H9 (cell line): Measurements from ENCODE around the gene PDGFRB. TPM values are rescaled to one million over a fixed set of nuclear protein-coding genes. Genes with fewer than 3 reads are reported as not detected.

Experiments used
- DNase-seq: peaks from one replicate; pipeline ENCODE4 v3.0.0-alpha.2; 2017
- H2AFZ ChIP-seq: one replicate; pipeline ENCODE4 v1.6.1; 2013; ENCODE audit warnings: mild to moderate bottlenecking, low read length, control low read depth, moderate library complexity
- H2AK5ac ChIP-seq: 2 replicates; pipeline ENCODE4 v1.6.1; 2013; ENCODE audit warnings: low read length, control low read depth, mixed read lengths; ENCODE audit not compliant: insufficient read length
- H2BK120ac ChIP-seq: one replicate; pipeline ENCODE4 v1.6.1; 2013; ENCODE audit warnings: low read depth, mild to moderate bottlenecking, low read length, control low read depth, inconsistent platforms; ENCODE audit not compliant: poor library complexity, severe bottlenecking
- H2BK12ac ChIP-seq: 2 replicates; pipeline ENCODE4 v1.6.1; 2013; ENCODE audit warnings: low read length, control low read depth, mixed read lengths, low read depth; ENCODE audit not compliant: insufficient read length
- H2BK15ac ChIP-seq: 2 replicates; pipeline ENCODE4 v1.6.1; 2013; ENCODE audit warnings: low read depth, low read length, control low read depth
- H2BK20ac ChIP-seq: one replicate; pipeline ENCODE4 v1.6.1; 2013; ENCODE audit warnings: low read depth, mild to moderate bottlenecking, low read length, control low read depth, inconsistent platforms; ENCODE audit not compliant: poor library complexity, severe bottlenecking
- H2BK5ac ChIP-seq: 2 replicates; pipeline ENCODE4 v1.6.1; 2013; ENCODE audit warnings: low read length, control low read depth, mixed read lengths; ENCODE audit not compliant: insufficient read length
- H3K14ac ChIP-seq: 2 replicates; pipeline ENCODE4 v1.6.1; 2013; ENCODE audit warnings: low read length, control low read depth; ENCODE audit not compliant: insufficient read depth
- H3K18ac ChIP-seq: 2 replicates; pipeline ENCODE4 v1.6.1; 2013; ENCODE audit warnings: low read depth, mild to moderate bottlenecking, mixed read lengths, low read length, control low read depth; ENCODE audit not compliant: insufficient read length
- H3K23ac ChIP-seq: 2 replicates; pipeline ENCODE4 v1.6.1; 2013; ENCODE audit warnings: low read length, control low read depth, mixed read lengths, low read depth; ENCODE audit not compliant: insufficient read length
- H3K23me2 ChIP-seq: 2 replicates; pipeline ENCODE4 v1.6.1; 2013; ENCODE audit warnings: low read depth, mild to moderate bottlenecking, mixed read lengths, low read length, control low read depth; ENCODE audit not compliant: insufficient read length, poor library complexity, severe bottlenecking
- H3K27ac ChIP-seq: 2 replicates; pipeline ENCODE4 v1.5.1; 2013; ENCODE audit warnings: low read length, control low read depth, mixed read lengths, low read depth; ENCODE audit not compliant: insufficient read length
- H3K27me3 ChIP-seq: 2 replicates; pipeline ENCODE4 v1.6.1; 2013; ENCODE audit warnings: low read length, control low read depth, inconsistent platforms; ENCODE audit not compliant: insufficient read depth
- H3K4ac ChIP-seq: 2 replicates; pipeline ENCODE4 v1.6.1; 2013; ENCODE audit warnings: low read depth, mild to moderate bottlenecking, control low read depth, inconsistent platforms, low read length, moderate library complexity
- H3K4me1 ChIP-seq: 2 replicates; pipeline ENCODE4 v1.6.1; 2013; ENCODE audit warnings: low read length, control low read depth, inconsistent platforms; ENCODE audit not compliant: insufficient read depth
- H3K4me2 ChIP-seq: 2 replicates; pipeline ENCODE4 v1.6.1; 2013; ENCODE audit warnings: low read length, control low read depth, mixed read lengths; ENCODE audit not compliant: insufficient read length, insufficient read depth
- H3K56ac ChIP-seq: 2 replicates; pipeline ENCODE4 v1.6.1; 2013; ENCODE audit warnings: low read depth, mild to moderate bottlenecking, mixed read lengths, low read length, control low read depth; ENCODE audit not compliant: insufficient read length
- H3K79me1 ChIP-seq: 2 replicates; pipeline ENCODE4 v1.6.1; 2013; ENCODE audit warnings: low read depth, mild to moderate bottlenecking, moderate library complexity, low read length, control low read depth, inconsistent platforms; ENCODE audit not compliant: insufficient read depth, poor library complexity, severe bottlenecking
- H3K79me2 ChIP-seq: 2 replicates; pipeline ENCODE4 v1.6.1; 2013; ENCODE audit warnings: low read length, control low read depth, inconsistent platforms; ENCODE audit not compliant: insufficient read depth
- H3K9ac ChIP-seq: 2 replicates; pipeline ENCODE4 v1.6.1; 2013; ENCODE audit warnings: low read length, control low read depth, mixed read lengths; ENCODE audit not compliant: insufficient read length; ENCODE audit errors: extremely low read depth
- H3K9me3 ChIP-seq: one replicate; pipeline ENCODE4 v1.6.1; 2013; ENCODE audit warnings: low read depth, low read length, inconsistent platforms; ENCODE audit not compliant: control insufficient read depth
- H3T11ph ChIP-seq: one replicate; pipeline ENCODE4 v1.6.1; 2013; ENCODE audit warnings: mild to moderate bottlenecking, low read length, control low read depth, inconsistent platforms
- H4K20me1 ChIP-seq: one replicate; pipeline ENCODE4 v1.6.1; 2013; ENCODE audit not compliant: control insufficient read depth, insufficient read length, insufficient read depth
- H4K5ac ChIP-seq: 2 replicates; pipeline ENCODE4 v1.6.1; 2013; ENCODE audit warnings: low read depth, mild to moderate bottlenecking, mixed read lengths, low read length, control low read depth; ENCODE audit not compliant: insufficient read length
- H4K8ac ChIP-seq: replicated peaks from 2 replicates; pipeline ENCODE4 v1.6.1; 2013; ENCODE audit warnings: low read length, control low read depth, mixed read lengths, low read depth; ENCODE audit not compliant: insufficient read length
- H4K91ac ChIP-seq: 2 replicates; pipeline ENCODE4 v1.6.1; 2013; ENCODE audit warnings: low read depth, mild to moderate bottlenecking, moderate library complexity, mixed read lengths, low read length, control low read depth; ENCODE audit not compliant: insufficient read length
- H3K27ac Mint-ChIP-seq, 3 experiments: 2 replicates in 2 of 3; 3 replicates in 1 of 3; pipeline ENCODE4 v1.8.0; 2020 to 2021; ENCODE audit warnings: mixed read lengths in 3 of 3, mild to moderate bottlenecking in 1 of 3, moderate library complexity in 1 of 3
- H3K27me3 Mint-ChIP-seq: 2 replicates; pipeline ENCODE4 v1.8.0; 2021; ENCODE audit warnings: low read depth, mild to moderate bottlenecking, moderate library complexity, mixed read lengths
- H3K36me3 Mint-ChIP-seq, 3 experiments: 2 replicates in 2 of 3; 3 replicates in 1 of 3; pipeline ENCODE4 v1.8.0; 2020 to 2021; ENCODE audit warnings: low read depth in 3 of 3, mixed read lengths in 3 of 3; ENCODE audit not compliant: insufficient read depth in 1 of 3
- H3K4me1 Mint-ChIP-seq, 2 experiments: 2 replicates each; pipeline ENCODE4 v1.8.0; 2020; ENCODE audit warnings: mixed read lengths in 2 of 2
- H3K4me3 Mint-ChIP-seq, 2 experiments: 2 replicates in 1 of 2; 3 replicates in 1 of 2; pipeline ENCODE4 v1.8.0; 2020 to 2021; ENCODE audit warnings: mild to moderate bottlenecking in 2 of 2, mixed read lengths in 2 of 2, moderate library complexity in 1 of 2
- H3K9me3 Mint-ChIP-seq, 2 experiments: 2 replicates in 1 of 2; 3 replicates in 1 of 2; pipeline ENCODE4 v1.8.0; 2020; ENCODE audit warnings: mild to moderate bottlenecking in 2 of 2, mixed read lengths in 2 of 2, moderate library complexity in 1 of 2
- CTCF ChIP-seq: fragments of 200-600 bp; sonication (generic); conservative IDR thresholded peaks from 3 replicates; pipeline ENCODE4 v1.8.0; 2021; ENCODE audit warnings: antibody characterized with exemption, mild to moderate bottlenecking
- WGBS: extraction: QIAGEN DNeasy Blood & Tissue Kit; methylation state at CpG from one replicate; pipeline ENCODE4 v1.1.7; 2013; ENCODE audit warnings: missing lambda C conversion rate, low lambda C conversion rate, mixed read lengths; ENCODE audit not compliant: insufficient read length; ENCODE audit errors: extremely low coverage; 5-methylcytosine and 5-hydroxymethylcytosine counted together
- total RNA-seq: library from RNA; stranded (reverse); gene quantifications from 2 replicates; pipeline ENCODE4 v1.2.1, GENCODE V29; 2021

PDGFRB gene
- total RNA-seq, 1 experiment from 2014 or later = 2.2 TPM

- H3K27me3 Mint-ChIP-seq = peaks cover 7% of the 10 kb centered on the region
- H3K27ac Mint-ChIP-seq = no peak overlapping the region
These were observed 44.5 kb downstream of the PDGFRB start for GRCh38 chr5:150111122-150111521.

More at GRCh38 chr5:150111122-150111521, 44.5 kb downstream of the PDGFRB start:
- Histone ChIP-seq H3T11ph (no peak overlapping the region), H4K91ac (no peak overlapping the region), H4K8ac (no peak overlapping the region), H3K4me2 (no peak overlapping the region), H2BK5ac (no peak overlapping the region), H4K5ac (no peak overlapping the region), H2BK15ac (no peak overlapping the region), H2AFZ (no peak overlapping the region), H3K27me3 (no peaks in the 10 kb centered on the region), H2BK120ac (no peak overlapping the region), H3K23ac (no peak overlapping the region), H3K9ac (no peak overlapping the region), H3K14ac (no peak overlapping the region), H2BK20ac (no peak overlapping the region), H3K27ac (no peak overlapping the region), H4K20me1 (no peaks in the 10 kb centered on the region), H2BK12ac (no peak overlapping the region), H2AK5ac (no peak overlapping the region), H3K4me1 (no peaks in the 10 kb centered on the region), H3K56ac (no peak overlapping the region), H3K79me2 (no peaks in the 10 kb centered on the region), H3K18ac (no peak overlapping the region), H3K4ac (no peak overlapping the region), H3K79me1 (no peaks in the 10 kb centered on the region), H3K9me3 (no peaks in the 10 kb centered on the region), H3K23me2 (no peaks in the 10 kb centered on the region)
- no CpG with 5 or more reads among the region's 8 CpGs for WGBS
- Mint-ChIP-seq H3K36me3 (no peaks in the 10 kb centered on the region), H3K4me3 (no peak overlapping the region), H3K4me1 (peaks cover 16 to 25% of the 10 kb centered on the region in 2 experiments), H3K9me3 (no peaks in the 10 kb centered on the region)
- no peak for TF ChIP-seq CTCF
- no peak for DNase-seq
